Upper lobe of left lung (tissue), 4 donors: ENCODE data around the gene CXCL14.

Experiments
- CTCF ChIP-seq, 6 experiments: fragments of 450-650 bp in 4 of 6; fragments of 200-600 bp in 2 of 6; sonication (generic) in 2 of 6; IDR thresholded peaks; one replicate each; pipeline ENCODE4 v1.5.1; 2016 to 2019; ENCODE audit warnings: antibody characterized with exemption in 6 of 6
- EP300 ChIP-seq, 4 donors: sonication (generic); formaldehyde crosslinking; IDR thresholded peaks; one replicate each; pipeline ENCODE4 v1.5.1; 2017; ENCODE audit warnings: antibody characterized with exemption in 4 of 4, control low read depth in 2 of 4
- POLR2A ChIP-seq, 4 donors: fragments of 450-650 bp; IDR thresholded peaks; one replicate each; pipeline ENCODE4 v1.5.1; 2016 to 2017; ENCODE audit warnings: antibody characterized with exemption in 4 of 4, mild to moderate bottlenecking in 2 of 4
- POLR2AphosphoS5 ChIP-seq, 2 donors: sonication (generic); formaldehyde crosslinking; IDR thresholded peaks; one replicate each; pipeline ENCODE4 v1.5.1; 2017; ENCODE audit warnings: antibody characterized with exemption in 2 of 2

- no peak for TF ChIP-seq CTCF (IDR thresholded peaks at IDR 0.05)
- TF ChIP-seq POLR2AphosphoS5 (IDR thresholded peaks at IDR 0.05) = no peak
- TF ChIP-seq POLR2A (IDR thresholded peaks at IDR 0.05) = no peak
- TF ChIP-seq EP300 (IDR thresholded peaks at IDR 0.05) = no peak
These were observed 14.5 kb downstream of the CXCL14 start for GRCh38 chr5:135564331-135564730.
